Endothelial cell of umbilical vein (primary cell): ENCODE results near the gene SPRYD3. TPM values are rescaled to one million over a fixed set of nuclear protein-coding genes. Genes with fewer than 3 reads are reported as not detected.

Experiments used
- BruUV-seq: library from RNA; stranded (reverse); fragments of 400-500 nt; replicated peaks from 2 replicates; lab custom pipeline; 2021; lab: Mats Ljungman, UMichigan
- CTCF ChIA-PET: fragments of 300-600, 350-600 bp; sonication (Branson Sonifier 250); formaldehyde crosslinking; loops from one replicate; lab custom pipeline; 2021; ENCODE audit warnings: antibody characterized with exemption, inconsistent platforms; lab: Charles Lee
- POLR2A ChIA-PET: fragments of 300-600, 350-600 bp; sonication (Branson Sonifier 250); formaldehyde crosslinking; loops from one replicate; lab custom pipeline; 2021; ENCODE audit warnings: antibody characterized with exemption, inconsistent platforms; lab: Charles Lee
- DNase-seq: peaks from one replicate; pipeline ENCODE4 v3.0.0-alpha.2; 2011; ENCODE audit warnings: low read depth, low spot score
- FAIRE-seq: peaks from 2 replicates; lab custom pipeline; 2011; peaks lifted over from hg19 to GRCh38; lab: Jason Lieb, UNC
- H2AFZ ChIP-seq: 2 replicates; pipeline ENCODE4 v1.6.0; 2012; ENCODE audit warnings: low read depth, low read length, control low read depth, inconsistent platforms
- H3K27ac ChIP-seq: 2 replicates; pipeline ENCODE4 v1.5.1; 2011; ENCODE audit warnings: low read depth, mild to moderate bottlenecking, control low read depth, low read length, moderate library complexity; ENCODE audit not compliant: insufficient read depth
- H3K27me3 ChIP-seq, 2 experiments: 2 replicates each; pipeline versions ENCODE4 v1.6.0 to v1.6.1; 2011; ENCODE audit warnings: low read length in 2 of 2, mixed read lengths in 1 of 2; ENCODE audit not compliant: control insufficient read depth in 2 of 2, insufficient read depth in 2 of 2
- H3K36me3 ChIP-seq, 2 experiments: 2 replicates in 1 of 2; 3 replicates in 1 of 2; pipeline ENCODE4 v1.5.1; 2011; ENCODE audit warnings: low read length in 2 of 2, mild to moderate bottlenecking in 1 of 2, moderate library complexity in 1 of 2; ENCODE audit not compliant: control insufficient read depth in 2 of 2, insufficient read depth in 2 of 2; ENCODE audit errors: extremely low read depth in 1 of 2
- H3K4me1 ChIP-seq: 3 replicates; pipeline ENCODE4 v1.5.1; 2011; ENCODE audit warnings: mild to moderate bottlenecking, low read length; ENCODE audit not compliant: control insufficient read depth, insufficient read depth; ENCODE audit errors: extremely low read depth
- H3K4me2 ChIP-seq: 2 replicates; pipeline ENCODE4 v1.6.1; 2011; ENCODE audit warnings: low read length, control low read depth, mixed read lengths; ENCODE audit not compliant: insufficient read depth
- H3K4me3 ChIP-seq, 3 experiments: fragments of 200-600 bp in 1 of 3; sonication (generic), shearing (Covaris generic) in 1 of 3; replicated peaks in 1 of 3; 2 replicates each; pipeline ENCODE4 v1.5.1; 2011 to 2016; ENCODE audit warnings: control low read depth in 3 of 3, low read length in 3 of 3, mild to moderate bottlenecking in 2 of 3, inconsistent platforms in 1 of 3, low read depth in 1 of 3, moderate library complexity in 1 of 3; ENCODE audit not compliant: insufficient read depth in 1 of 3
- H3K79me2 ChIP-seq: 2 replicates; pipeline ENCODE4 v1.6.0; 2012; ENCODE audit warnings: low read length, inconsistent platforms; ENCODE audit not compliant: control insufficient read depth, insufficient read depth
- H3K9ac ChIP-seq: replicated peaks from 2 replicates; pipeline ENCODE3; 2011; ENCODE audit warnings: low read length, control low read depth; ENCODE audit not compliant: insufficient read depth; ENCODE audit errors: extremely low read depth
- H3K9me1 ChIP-seq: replicated peaks from 3 replicates; pipeline ENCODE4 v1.6.0; 2011; ENCODE audit warnings: mild to moderate bottlenecking, low read length; ENCODE audit not compliant: control insufficient read depth, insufficient read depth; ENCODE audit errors: extremely low read depth
- H3K9me3 ChIP-seq: replicated peaks from 2 replicates; pipeline ENCODE4 v1.5.1; 2012; ENCODE audit warnings: low read length, inconsistent platforms; ENCODE audit not compliant: control insufficient read depth, insufficient read depth
- H4K20me1 ChIP-seq: replicated peaks from 2 replicates; pipeline ENCODE3; 2011; ENCODE audit warnings: mild to moderate bottlenecking, low read length; ENCODE audit not compliant: control insufficient read depth, insufficient read depth; ENCODE audit errors: extremely low read depth
- CTCF ChIP-seq, 2 donors: IDR thresholded peaks; 1 replicate in 1 of 2; 2 replicates in 1 of 2; pipeline ENCODE4 v1.5.1; 2011; ENCODE audit warnings: low read length in 2 of 2, mild to moderate bottlenecking in 2 of 2, moderate library complexity in 2 of 2, control low read depth in 1 of 2, inconsistent platforms in 1 of 2, low read depth in 1 of 2; ENCODE audit not compliant: insufficient read depth in 1 of 2; ENCODE audit errors: extremely low read depth in 1 of 2
- EZH2 ChIP-seq: IDR thresholded peaks from 2 replicates; pipeline ENCODE4 v1.6.1; 2012; ENCODE audit warnings: borderline replicate concordance, low read depth, mild to moderate bottlenecking, moderate library complexity, low read length, inconsistent platforms; ENCODE audit not compliant: severe bottlenecking
- FOS ChIP-seq: IDR thresholded peaks from 2 replicates; pipeline ENCODE4 v1.6.1; 2011; ENCODE audit warnings: mild to moderate bottlenecking, low read length, moderate library complexity, borderline replicate concordance; ENCODE audit not compliant: insufficient read depth
- GATA2 ChIP-seq: IDR thresholded peaks from 2 replicates; pipeline ENCODE4 v1.7.0; 2011; ENCODE audit warnings: low read depth, mild to moderate bottlenecking, moderate library complexity, mixed read lengths, low read length; ENCODE audit not compliant: insufficient read length, insufficient read depth
- JUN ChIP-seq: IDR thresholded peaks from 2 replicates; pipeline ENCODE4 v1.6.1; 2011; ENCODE audit warnings: borderline replicate concordance, low read depth; ENCODE audit not compliant: insufficient read length, insufficient read depth
- MYC ChIP-seq: IDR thresholded peaks from one replicate; pipeline ENCODE4 v1.6.1; 2011; ENCODE audit warnings: mild to moderate bottlenecking, low read depth, low read length
- POLR2A ChIP-seq: IDR thresholded peaks from 2 replicates; pipeline ENCODE4 v1.6.1; 2012; ENCODE audit warnings: low read depth, mild to moderate bottlenecking, control low read depth, low read length
- POLR2AphosphoS5 ChIP-seq: IDR thresholded peaks from 2 replicates; pipeline ENCODE4 v1.6.1; 2012; ENCODE audit warnings: low read depth, mild to moderate bottlenecking, control low read depth, low read length, moderate library complexity; ENCODE audit not compliant: insufficient read depth
- dilution Hi-C: fragments of 300-500 bp; cut with MboI; formaldehyde crosslinking; loops from one replicate; pipeline ENCODE4 v1.15.0; 2019; ENCODE audit warnings: low sequenced_read_pairs; ENCODE audit not compliant: extremely low pct_ligation_motif_present
- intact Hi-C: fragments of 100-400 bp; cut with micrococcal nuclease; formaldehyde crosslinking; loops from one replicate; pipeline ENCODE4 v1.10.0; 2022
- polyA plus RNA-seq, 4 experiments: library from polyadenylated mRNA; depleted of rRNA in 3 of 4; stranded (reverse) in 3 of 4; unstranded in 1 of 4; fragments of >200 nt; gene quantifications; 2 replicates each; pipeline versions ENCODE4 v1.2.1 to v1.2.3, GENCODE V29; 2011 to 2012; ENCODE audit warnings: missing spikeins in 1 of 4
- total RNA-seq: library from RNA; stranded (reverse); gene quantifications from 2 replicates; pipeline ENCODE4 v1.2.3, GENCODE V29; 2021
- TF ChIP-seq, protein P1 (sequence below): IDR thresholded peaks from 2 replicates; pipeline ENCODE4 v1.6.1; 2011; ENCODE audit not compliant: insufficient read depth, insufficient read length

The SPRYD3 gene
- total and polyA plus RNA-seq, 2 donors (not counting 3 experiments of a cell fraction or from before 2014, with no cell fraction given): 38.6 to 39.2 TPM

DNA sequence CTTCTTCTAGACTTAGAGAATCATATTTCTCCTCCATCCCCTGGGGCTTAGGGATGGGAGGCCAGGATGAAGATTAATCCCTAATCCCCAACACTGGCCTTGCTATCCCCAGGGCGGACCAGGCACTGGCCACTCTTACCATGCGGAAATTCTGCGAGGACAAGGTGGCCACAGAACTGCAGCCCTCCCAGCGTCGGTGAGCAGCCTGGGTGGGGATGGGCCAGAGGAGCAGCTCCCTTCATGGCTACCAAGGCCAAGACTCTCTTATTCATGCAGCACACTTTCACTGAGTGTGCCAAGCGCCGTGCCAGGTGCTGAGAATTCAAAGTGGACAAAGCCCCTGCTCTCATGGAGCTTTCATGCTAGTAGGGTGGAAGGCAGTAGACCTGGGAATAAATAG lies 22.3 kb downstream of the SPRYD3 start:
- H3K9me1 ChIP-seq: no peaks in the 10 kb centered on the region
- H3K36me3 ChIP-seq: peaks cover 3 to 42% of the 10 kb centered on the region in 2 experiments
- no peak overlapping the region for H3K9ac ChIP-seq
- no peak overlapping the region for H3K4me2 ChIP-seq
- H4K20me1 ChIP-seq: no peaks in the 10 kb centered on the region
- TF ChIP-seq, protein P1, sequence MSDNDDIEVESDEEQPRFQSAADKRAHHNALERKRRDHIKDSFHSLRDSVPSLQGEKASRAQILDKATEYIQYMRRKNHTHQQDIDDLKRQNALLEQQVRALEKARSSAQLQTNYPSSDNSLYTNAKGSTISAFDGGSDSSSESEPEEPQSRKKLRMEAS: no peak
- TF ChIP-seq GATA2: no peak
- TF ChIP-seq CTCF (IDR thresholded peaks at IDR 0.05; ENCODE audit: extremely low read depth in 1 of 2, insufficient read depth in 1 of 2, low read depth in 1 of 2, low read length in 2 of 2): no peak
- TF ChIP-seq POLR2A: no peak
- no peak for TF ChIP-seq FOS
- no peak for TF ChIP-seq POLR2AphosphoS5
- TF ChIP-seq JUN: no peak
- no peak for TF ChIP-seq EZH2
- TF ChIP-seq MYC: no peak
- H3K9me3 ChIP-seq: no peaks in the 10 kb centered on the region
- H3K27me3 ChIP-seq: no peaks in the 10 kb centered on the region
- no TSS peak for BruUV-seq
- CTCF ChIA-PET: interaction anchor here (1.1 to 3.0 kb wide), 4 partner anchors 9 to 141 kb away, joined by 3 to 21 read pairs (median 5); no protein-coding TSS in a partner anchor
- H2AFZ ChIP-seq: no peak overlapping the region
- H3K4me1 ChIP-seq: peaks cover 31% of the 10 kb centered on the region
- DNase-seq (no peak), FAIRE-seq (no peak)
- H3K79me2 ChIP-seq: no peaks in the 10 kb centered on the region
- no peak overlapping the region for H3K4me3 ChIP-seq
- dilution Hi-C loops: no loop called here
- no peak overlapping the region for H3K27ac ChIP-seq
- POLR2A ChIA-PET: no interaction called here
- intact Hi-C loops: no loop called here
